22Rv1 (cell line): ENCODE data around the gene DCTD.

ENCODE experiments used
- CTCF ChIP-seq: fragments of 450-650 bp; IDR thresholded peaks from 2 replicates; pipeline ENCODE4 v1.5.1; 2017; ENCODE audit warnings: mild to moderate bottlenecking
- ZFX ChIP-seq: fragments of 450-650 bp; IDR thresholded peaks from 2 replicates; pipeline ENCODE4 v1.6.1; 2017; ENCODE audit warnings: antibody characterized with exemption, borderline replicate concordance

- no peak for TF ChIP-seq CTCF
- TF ChIP-seq ZFX = no peak
Observed at GRCh38 chr4:182840108-182840507, 77.1 kb downstream of the DCTD start.
